ENCODE data around the gene USP11. TPM values are rescaled to one million over a fixed set of nuclear protein-coding genes. Genes with fewer than 3 reads are reported as not detected.

USP11 gene
- total RNA-seq, 1 donor from 2014 or later: 106 TPM

DNA sequence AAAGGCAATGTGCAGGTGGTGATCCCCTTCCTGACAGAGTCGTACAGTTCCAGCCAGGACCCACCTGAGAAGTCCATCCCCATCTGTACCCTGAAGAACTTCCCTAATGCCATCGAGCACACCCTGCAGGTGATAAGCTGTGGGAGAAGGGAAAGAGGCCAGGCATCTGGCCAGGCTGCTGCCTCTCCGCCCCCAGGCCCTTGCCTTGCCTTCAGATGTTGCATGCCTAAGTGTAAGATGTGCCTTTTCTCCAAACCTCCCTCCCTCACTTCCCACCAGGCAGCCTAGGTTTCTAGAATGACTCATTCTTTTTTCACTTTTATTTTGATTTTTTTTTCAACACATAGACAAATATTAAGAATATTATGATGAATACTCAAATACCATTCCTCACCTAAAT, 26.5 kb upstream of the USP11 start:
- Mint-ChIP-seq H3K27me3 (ENCODE audit: insufficient read depth, low read depth) (peaks cover 2% of the 10 kb centered on the region), H3K27ac (no peak overlapping the region), H3K36me3 (peaks cover 51% of the 10 kb centered on the region), H3K9me3 (no peaks in the 10 kb centered on the region), H3K4me3 (no peak overlapping the region), H3K4me1 (no peaks in the 10 kb centered on the region)
- H3K9ac ChIP-seq: no peak overlapping the region
- no peaks in the 10 kb centered on the region for H3K9me3 ChIP-seq (ENCODE audit: low read depth)
- H3K4me2 ChIP-seq: no peak overlapping the region
- H3K4me3 ChIP-seq: no peak overlapping the region
- no peak for DNase-seq (ENCODE audit: low spot score)
- H3K27ac ChIP-seq: no peak overlapping the region
- TF ChIP-seq, protein P1, sequence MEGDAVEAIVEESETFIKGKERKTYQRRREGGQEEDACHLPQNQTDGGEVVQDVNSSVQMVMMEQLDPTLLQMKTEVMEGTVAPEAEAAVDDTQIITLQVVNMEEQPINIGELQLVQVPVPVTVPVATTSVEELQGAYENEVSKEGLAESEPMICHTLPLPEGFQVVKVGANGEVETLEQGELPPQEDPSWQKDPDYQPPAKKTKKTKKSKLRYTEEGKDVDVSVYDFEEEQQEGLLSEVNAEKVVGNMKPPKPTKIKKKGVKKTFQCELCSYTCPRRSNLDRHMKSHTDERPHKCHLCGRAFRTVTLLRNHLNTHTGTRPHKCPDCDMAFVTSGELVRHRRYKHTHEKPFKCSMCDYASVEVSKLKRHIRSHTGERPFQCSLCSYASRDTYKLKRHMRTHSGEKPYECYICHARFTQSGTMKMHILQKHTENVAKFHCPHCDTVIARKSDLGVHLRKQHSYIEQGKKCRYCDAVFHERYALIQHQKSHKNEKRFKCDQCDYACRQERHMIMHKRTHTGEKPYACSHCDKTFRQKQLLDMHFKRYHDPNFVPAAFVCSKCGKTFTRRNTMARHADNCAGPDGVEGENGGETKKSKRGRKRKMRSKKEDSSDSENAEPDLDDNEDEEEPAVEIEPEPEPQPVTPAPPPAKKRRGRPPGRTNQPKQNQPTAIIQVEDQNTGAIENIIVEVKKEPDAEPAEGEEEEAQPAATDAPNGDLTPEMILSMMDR (IDR thresholded peaks at IDR 0.05): no peak
- TF ChIP-seq EZH2phosphoT487 (IDR thresholded peaks at IDR 0.05): no peak
- peaks cover 36% of the 10 kb centered on the region for H3K79me2 ChIP-seq (ENCODE audit: low read depth)
- no peak overlapping the region for H2AFZ ChIP-seq (replicated peaks)
- H3K4me1 ChIP-seq: no peaks in the 10 kb centered on the region
- peaks cover 12% of the 10 kb centered on the region for H3F3A ChIP-seq (ENCODE audit: low read depth)
- H3K36me3 ChIP-seq: peaks cover 12% of the 10 kb centered on the region
- H3K27me3 ChIP-seq: no peaks in the 10 kb centered on the region
- H4K20me1 ChIP-seq (ENCODE audit: low read depth): peaks cover 31% of the 10 kb centered on the region

GRCh38 chrX:47208108-47208507, 24.7 kb upstream of the USP11 start:
- H3K9ac ChIP-seq: no peak overlapping the region
- H3K4me3 ChIP-seq: no peak overlapping the region
- peaks cover 33% of the 10 kb centered on the region for H3K79me2 ChIP-seq (ENCODE audit: low read depth)
- peaks cover 54% of the 10 kb centered on the region for H3K36me3 Mint-ChIP-seq
- H3K27me3 Mint-ChIP-seq (ENCODE audit: insufficient read depth, low read depth): peaks cover 2% of the 10 kb centered on the region
- H3K4me2 ChIP-seq: no peak overlapping the region
- TF ChIP-seq EZH2phosphoT487 (IDR thresholded peaks at IDR 0.05): no peak
- TF ChIP-seq EZH2 (IDR thresholded peaks at IDR 0.05): no peak
- H3K27me3 ChIP-seq: no peaks in the 10 kb centered on the region
- H3K27ac Mint-ChIP-seq: no peak overlapping the region
- no peak overlapping the region for H3K4me3 Mint-ChIP-seq
- no peaks in the 10 kb centered on the region for H3K9me3 Mint-ChIP-seq
- no peaks in the 10 kb centered on the region for H3K9me3 ChIP-seq (ENCODE audit: low read depth)
- H3K4me1 Mint-ChIP-seq: no peaks in the 10 kb centered on the region
- H3K4me1 ChIP-seq: no peaks in the 10 kb centered on the region
- H2AFZ ChIP-seq (replicated peaks): no peak overlapping the region
- no peak for DNase-seq (ENCODE audit: low spot score)
- peaks cover 23% of the 10 kb centered on the region for H4K20me1 ChIP-seq (ENCODE audit: low read depth)
- peaks cover 12% of the 10 kb centered on the region for H3K36me3 ChIP-seq
- no peak overlapping the region for H3K27ac ChIP-seq
- peaks cover 14% of the 10 kb centered on the region for H3F3A ChIP-seq (ENCODE audit: low read depth)

GRCh38 chrX:47209508-47210238, 23.1 kb upstream of the USP11 start:
- Histone ChIP-seq H3F3A (ENCODE audit: low read depth) (peaks cover 21% of the 10 kb centered on the region), H4K20me1 (ENCODE audit: low read depth) (peaks cover 15% of the 10 kb centered on the region), H3K4me1 (no peaks in the 10 kb centered on the region), H3K27me3 (no peaks in the 10 kb centered on the region), H2AFZ (replicated peaks) (no peak overlapping the region), H3K9me3 (ENCODE audit: low read depth) (no peaks in the 10 kb centered on the region), H3K79me2 (ENCODE audit: low read depth) (peaks cover 30% of the 10 kb centered on the region), H3K4me2 (no peak overlapping the region), H3K27ac (no peak overlapping the region), H3K36me3 (peaks cover 12% of the 10 kb centered on the region), H3K9ac (no peak overlapping the region), H3K4me3 (no peak overlapping the region)
- Mint-ChIP-seq H3K4me1 (no peaks in the 10 kb centered on the region), H3K27me3 (ENCODE audit: insufficient read depth, low read depth) (peaks cover 2% of the 10 kb centered on the region), H3K9me3 (no peaks in the 10 kb centered on the region), H3K27ac (no peak overlapping the region), H3K36me3 (peaks cover 60% of the 10 kb centered on the region), H3K4me3 (no peak overlapping the region)
- DNase-seq (ENCODE audit: low spot score): no peak
- TF ChIP-seq, protein P1 (IDR thresholded peaks at IDR 0.05): no peak
- TF ChIP-seq EZH2phosphoT487 (IDR thresholded peaks at IDR 0.05): no peak
- TF ChIP-seq EZH2 (IDR thresholded peaks at IDR 0.05): no peak

Measured in neural progenitor cell (in vitro differentiated cells).